Smooth muscle cell (in vitro differentiated cells): Measurements from ENCODE around the gene NAA35. TPM values are rescaled to one million over a fixed set of nuclear protein-coding genes. Genes with fewer than 3 reads are reported as not detected.

Experiments
- DNase-seq: peaks from one replicate; lab custom pipeline; 2025; ENCODE audit not compliant: unreplicated experiment; lab: John Stamatoyannopoulos, UW
- H2AFZ ChIP-seq: fragments of 200-600 bp; sonication (generic); 2 replicates; pipeline ENCODE4 v1.6.0; 2016; ENCODE audit warnings: antibody characterized with exemption, low read depth, mild to moderate bottlenecking
- H3F3A ChIP-seq: fragments of 200-600 bp; sonication (generic); 2 replicates; pipeline ENCODE4 v1.6.0; 2017; ENCODE audit warnings: antibody characterized with exemption, low read depth
- H3K27ac ChIP-seq: fragments of 200-600 bp; sonication (generic); 2 replicates; pipeline ENCODE4 v1.5.1; 2016; ENCODE audit warnings: low read depth, mild to moderate bottlenecking
- H3K27me3 ChIP-seq: fragments of 200-600 bp; sonication (generic); 2 replicates; pipeline ENCODE4 v1.6.1; 2016; ENCODE audit warnings: low read depth, mild to moderate bottlenecking
- H3K36me3 ChIP-seq: fragments of 200-600 bp; sonication (generic); 2 replicates; pipeline ENCODE4 v1.5.1; 2016; ENCODE audit warnings: low read depth
- H3K4me1 ChIP-seq: fragments of 200-600 bp; sonication (generic); 2 replicates; pipeline ENCODE4 v1.5.1; 2016; ENCODE audit warnings: low read depth
- H3K4me2 ChIP-seq: fragments of 200-600 bp; sonication (generic); 2 replicates; pipeline ENCODE4 v1.6.0; 2016; ENCODE audit warnings: mild to moderate bottlenecking
- H3K4me3 ChIP-seq: fragments of 200-600 bp; sonication (generic); 2 replicates; pipeline ENCODE4 v1.5.1; 2016; ENCODE audit warnings: mild to moderate bottlenecking
- H3K79me2 ChIP-seq: fragments of 200-600 bp; sonication (generic); 2 replicates; pipeline ENCODE4 v1.6.0; 2016; ENCODE audit warnings: low read depth, mild to moderate bottlenecking
- H3K9ac ChIP-seq: fragments of 200-600 bp; sonication (generic); 2 replicates; pipeline ENCODE4 v1.6.0; 2016; ENCODE audit warnings: low read depth
- H3K9me3 ChIP-seq: fragments of 200-600 bp; sonication (generic); replicated peaks from 2 replicates; pipeline ENCODE4 v1.5.1; 2016; ENCODE audit warnings: low read depth
- H4K20me1 ChIP-seq: fragments of 200-600 bp; sonication (generic); 2 replicates; pipeline ENCODE4 v1.6.0; 2016; ENCODE audit warnings: low read depth
- CTCF ChIP-seq: fragments of 200-600 bp; sonication (generic); IDR thresholded peaks from 2 replicates; pipeline ENCODE4 v1.5.1; 2017; ENCODE audit warnings: borderline replicate concordance, mild to moderate bottlenecking, antibody characterized with exemption; ENCODE audit not compliant: insufficient read depth, poor library complexity, severe bottlenecking
- WGBS: methylation state at CpG from one replicate; pipeline ENCODE4 v1.1.7; 2016; ENCODE audit warnings: low lambda C conversion rate; 5-methylcytosine and 5-hydroxymethylcytosine counted together
- polyA plus RNA-seq: library from polyadenylated mRNA; unstranded; fragments of >200 nt; fragmentation: Nextera tagmentation; extraction: Ambion mirVana; gene quantifications from 2 replicates; pipeline ENCODE4 v1.2.1, GENCODE V29; 2016
- total RNA-seq: library from RNA; depleted of rRNA; stranded (reverse); fragments of >200 nt; gene quantifications from 2 replicates; pipeline ENCODE4 v1.2.3, GENCODE V29; 2014

The NAA35 gene
- total and polyA plus RNA-seq, 2 experiments from 2014 or later: 14.9 to 26.4 TPM

- 92% methylated on average over 10 of the region's 11 CpGs for WGBS
- Histone ChIP-seq H3F3A (no peaks in the 10 kb centered on the region), H3K79me2 (peaks cover 8% of the 10 kb centered on the region)
These were observed 121.2 kb downstream of the NAA35 start for GRCh38 chr9:86061972-86062739.

GRCh38 chr9:86062845-86063693, 122.1 kb downstream of the NAA35 start:
- Histone ChIP-seq H3K79me2 (peaks cover 8% of the 10 kb centered on the region), H3K27ac (no peak overlapping the region), H2AFZ (no peak overlapping the region), H3K9ac (no peak overlapping the region), H3K27me3 (no peaks in the 10 kb centered on the region), H3K9me3 (no peaks in the 10 kb centered on the region), H3K4me3 (no peak overlapping the region), H3K4me2 (no peak overlapping the region), H4K20me1 (peaks cover 6% of the 10 kb centered on the region), H3K36me3 (no peaks in the 10 kb centered on the region), H3F3A (no peaks in the 10 kb centered on the region), H3K4me1 (no peaks in the 10 kb centered on the region)
- 89% methylated on average over 16 of the region's 16 CpGs for WGBS
- no peak for TF ChIP-seq CTCF
- no peak for DNase-seq

More at GRCh38 chr9:86061972-86062739, 121.2 kb downstream of the NAA35 start:
- H3K9ac ChIP-seq: no peak overlapping the region
- no peaks in the 10 kb centered on the region for H3K9me3 ChIP-seq
- H2AFZ ChIP-seq: no peak overlapping the region
- no peak overlapping the region for H3K4me3 ChIP-seq
- H4K20me1 ChIP-seq: peaks cover 6% of the 10 kb centered on the region
- H3K4me1 ChIP-seq: no peaks in the 10 kb centered on the region
- DNase-seq: no peak
- no peak overlapping the region for H3K4me2 ChIP-seq
- H3K36me3 ChIP-seq: no peaks in the 10 kb centered on the region
- H3K27me3 ChIP-seq: no peaks in the 10 kb centered on the region
- TF ChIP-seq CTCF: no peak
- H3K27ac ChIP-seq: no peak overlapping the region

- H3K27ac ChIP-seq: no peak overlapping the region
- no peak overlapping the region for H3K4me2 ChIP-seq
- WGBS: 97% methylated on average over 2 of the region's 2 CpGs
- no peak for TF ChIP-seq CTCF
- no peaks in the 10 kb centered on the region for H3F3A ChIP-seq
- H3K9me3 ChIP-seq: no peaks in the 10 kb centered on the region
- H2AFZ ChIP-seq: no peak overlapping the region
- H3K4me3 ChIP-seq: no peak overlapping the region
- DNase-seq: no peak
- peaks cover 11% of the 10 kb centered on the region for H4K20me1 ChIP-seq
- H3K27me3 ChIP-seq: no peaks in the 10 kb centered on the region
- peaks cover 8% of the 10 kb centered on the region for H3K79me2 ChIP-seq
- no peaks in the 10 kb centered on the region for H3K4me1 ChIP-seq
- H3K36me3 ChIP-seq: no peaks in the 10 kb centered on the region
- no peak overlapping the region for H3K9ac ChIP-seq
These were observed 123.3 kb downstream of the NAA35 start for GRCh38 chr9:86064220-86064619.
